Activated CD4-positive, alpha-beta T cell treated with anti-CD3 and anti-CD28 coated beads, Interleukin-2, amount 50 U/mL, for 1 hour (primary cell): ENCODE results near the gene SUFU.
"Not testable (repeated sequence)": the region's sequence is repeated elsewhere in the genome, so short reads cannot be mapped to it uniquely, and the experiment has no call there.

Experiments used
- DNase-seq: peaks from one replicate; pipeline ENCODE4 v3.0.0-alpha.2; 2020

The SUFU gene

GRCh38 chr10:102654969-102655368, 151.2 kb downstream of the SUFU start:
- no peak for DNase-seq

GRCh38 chr10:102656026-102656425, 152.3 kb downstream of the SUFU start:
- DNase-seq = no peak

GRCh38 chr10:102656791-102657371, 153.1 kb downstream of the SUFU start:
- DNase-seq = no peak

- DNase-seq = no peak
These were observed 153.7 kb downstream of the SUFU start for GRCh38 chr10:102657451-102657850.

- no peak for DNase-seq
These were observed 154.4 kb downstream of the SUFU start for GRCh38 chr10:102657984-102658724.

DNA sequence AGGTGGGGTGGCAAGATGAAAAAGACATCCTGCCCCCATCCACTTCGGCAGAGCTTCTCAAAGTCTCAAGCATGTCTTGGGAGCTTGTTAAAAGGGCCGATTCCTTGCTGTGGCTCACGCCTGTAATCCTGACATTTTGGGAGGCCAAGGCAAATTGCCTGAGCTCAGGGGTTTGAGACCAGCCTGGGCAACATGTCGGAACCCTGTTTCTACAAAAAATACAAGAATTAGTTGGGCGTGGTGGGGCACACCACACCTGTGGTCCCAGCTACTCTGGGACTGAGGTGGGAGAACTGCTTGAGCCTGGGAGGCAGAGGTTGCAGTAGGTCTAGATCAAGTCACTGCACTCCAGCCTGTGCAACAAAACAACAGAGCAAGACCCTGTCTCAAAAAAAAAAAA, 155.0 kb downstream of the SUFU start:
- DNase-seq = no peak

DNA sequence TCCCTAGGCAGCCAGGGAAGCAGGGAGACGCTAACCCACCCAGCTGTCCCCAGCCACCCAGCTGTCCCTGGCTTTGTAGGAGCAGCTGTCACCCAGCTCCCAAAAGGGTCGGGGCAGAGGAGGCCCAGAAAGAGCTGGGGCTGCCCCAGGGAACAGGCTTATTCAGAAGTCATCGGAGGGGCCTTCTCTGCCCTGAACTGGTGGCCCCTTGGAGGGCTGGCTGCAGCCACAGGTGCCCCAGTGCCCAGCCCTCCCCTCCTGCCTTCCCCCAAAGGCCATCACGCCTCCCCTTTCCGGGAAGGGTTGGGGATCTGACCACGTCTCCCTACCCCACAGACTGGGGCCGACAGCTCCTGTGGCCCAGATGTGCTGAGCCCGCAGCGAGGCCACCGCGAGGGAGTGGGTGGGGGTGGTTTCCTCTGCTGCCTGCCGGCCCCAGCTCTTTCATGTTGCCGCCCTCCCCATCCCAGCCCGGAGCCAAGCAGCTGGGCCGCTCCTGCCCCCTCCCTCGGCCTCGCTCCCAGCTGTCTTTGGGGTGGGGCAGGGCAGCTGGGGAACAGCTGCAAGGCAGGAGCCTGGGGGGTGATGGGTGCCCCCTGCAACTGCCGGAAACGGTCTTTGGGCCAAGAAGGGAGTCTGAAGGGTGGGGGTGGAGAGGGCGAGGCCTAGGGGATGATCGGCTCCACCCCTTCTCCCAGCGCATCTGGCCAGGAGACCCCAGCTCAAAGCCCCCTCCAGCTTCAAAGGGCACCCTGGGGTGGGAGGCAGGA, 157.3 kb downstream of the SUFU start:
- peak; percentile 53 for DNase-seq

DNA sequence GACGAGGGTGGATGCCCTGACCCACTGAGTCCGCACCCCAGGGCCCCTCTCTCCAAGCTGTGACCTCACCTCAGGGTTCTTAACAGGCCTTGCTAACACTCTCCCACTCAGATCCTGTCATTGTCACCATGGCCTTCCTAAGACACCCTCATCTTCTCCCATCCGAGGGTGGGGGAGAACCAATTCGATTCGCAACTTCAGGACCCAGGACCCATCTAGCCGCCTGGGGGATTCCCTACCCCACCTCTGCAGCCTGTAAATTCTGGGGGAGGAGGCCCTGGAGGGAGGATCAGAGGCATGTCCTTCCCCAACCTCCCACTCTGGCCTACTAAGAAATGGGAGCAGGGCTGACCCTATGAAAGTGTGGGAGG, 157.9 kb downstream of the SUFU start:
- no peak for DNase-seq

DNA sequence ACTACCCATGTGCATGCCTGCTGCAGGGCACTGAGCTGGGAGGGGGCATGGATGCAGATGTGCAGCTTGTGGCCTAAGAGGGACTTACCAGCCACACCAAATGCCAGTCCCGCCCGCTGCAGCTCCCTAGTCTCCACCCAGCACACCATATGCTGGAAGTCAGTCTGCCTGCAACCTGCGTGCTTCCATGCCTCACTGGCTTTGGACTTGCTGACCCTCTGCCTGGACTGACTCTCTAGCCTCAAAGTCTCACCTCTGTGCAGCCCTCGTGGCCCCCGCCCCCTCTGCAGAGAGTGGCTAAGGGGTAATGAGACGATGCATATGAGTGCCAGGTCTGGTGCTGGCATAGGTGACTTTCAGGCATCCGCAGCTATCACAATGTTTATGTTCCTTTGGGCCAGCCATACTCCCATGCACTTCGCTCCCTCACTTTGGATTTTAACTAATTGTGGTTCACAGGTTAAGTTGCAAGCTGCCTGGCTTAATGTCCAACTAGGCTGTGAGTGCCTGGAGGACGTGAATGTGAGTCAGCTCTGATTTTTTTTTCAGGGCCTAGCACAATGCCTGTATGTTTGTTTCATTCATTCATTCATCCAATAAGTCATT, 162.2 kb downstream of the SUFU start:
- no peak for DNase-seq

DNA sequence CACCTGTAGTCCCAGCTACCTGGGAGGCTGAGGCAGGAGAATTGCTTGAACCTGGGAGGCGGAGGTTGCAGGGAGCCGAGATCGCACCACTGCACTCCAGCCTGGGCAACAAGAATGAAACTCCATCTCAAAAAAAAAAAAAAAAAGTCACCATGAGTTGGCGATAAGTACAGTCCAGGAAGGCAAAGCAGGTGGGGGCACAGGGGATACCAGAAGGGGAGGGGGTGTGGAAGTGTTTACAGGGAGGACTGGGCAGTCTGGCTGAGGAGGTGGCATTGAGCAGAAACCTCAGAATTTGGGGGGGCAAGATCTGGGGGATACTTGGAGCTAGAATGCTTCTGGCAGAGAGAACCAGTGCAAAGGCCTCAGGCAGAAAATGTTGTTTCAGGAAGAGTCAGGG, 163.6 kb downstream of the SUFU start:
- DNase-seq = not testable (repeated sequence)

DNA sequence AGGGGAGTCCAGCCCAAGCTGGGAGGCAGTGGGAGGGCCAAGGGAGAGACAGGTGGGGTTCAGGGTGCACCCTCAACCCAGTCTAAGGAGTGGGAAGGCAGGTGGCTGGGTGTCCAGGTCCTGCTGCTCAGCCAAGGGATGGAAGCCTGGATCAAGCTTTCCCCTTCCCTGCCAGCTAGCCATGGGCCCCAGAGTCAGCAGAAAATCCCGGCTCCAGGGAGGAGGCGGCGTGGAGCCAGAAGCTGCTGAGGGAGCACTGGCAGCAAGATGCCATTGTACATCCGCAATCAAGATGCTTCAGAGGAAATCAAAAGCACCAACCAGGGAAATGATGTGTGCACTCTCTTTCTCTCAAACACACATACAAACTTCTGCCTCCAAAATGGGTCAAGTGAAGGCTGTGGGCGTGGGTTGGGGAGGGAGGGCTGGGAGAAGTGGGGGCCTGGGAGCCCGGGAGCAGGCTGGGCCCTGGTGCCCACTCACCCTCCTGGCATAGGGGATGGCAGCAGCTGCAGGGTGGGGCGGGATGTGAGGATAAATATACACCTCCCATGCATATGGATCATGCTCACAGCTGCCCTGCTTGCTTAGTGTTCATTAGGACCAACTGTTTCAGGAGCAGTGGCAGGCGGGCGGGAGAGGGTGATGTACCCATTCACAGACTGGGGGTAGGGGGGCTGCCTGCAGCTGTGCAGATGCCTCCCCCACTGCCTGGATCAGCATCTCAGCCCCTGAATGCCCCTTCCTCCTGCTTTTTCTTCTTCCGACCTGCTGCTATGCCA, 164.7 kb downstream of the SUFU start:
- DNase-seq = no peak

DNA sequence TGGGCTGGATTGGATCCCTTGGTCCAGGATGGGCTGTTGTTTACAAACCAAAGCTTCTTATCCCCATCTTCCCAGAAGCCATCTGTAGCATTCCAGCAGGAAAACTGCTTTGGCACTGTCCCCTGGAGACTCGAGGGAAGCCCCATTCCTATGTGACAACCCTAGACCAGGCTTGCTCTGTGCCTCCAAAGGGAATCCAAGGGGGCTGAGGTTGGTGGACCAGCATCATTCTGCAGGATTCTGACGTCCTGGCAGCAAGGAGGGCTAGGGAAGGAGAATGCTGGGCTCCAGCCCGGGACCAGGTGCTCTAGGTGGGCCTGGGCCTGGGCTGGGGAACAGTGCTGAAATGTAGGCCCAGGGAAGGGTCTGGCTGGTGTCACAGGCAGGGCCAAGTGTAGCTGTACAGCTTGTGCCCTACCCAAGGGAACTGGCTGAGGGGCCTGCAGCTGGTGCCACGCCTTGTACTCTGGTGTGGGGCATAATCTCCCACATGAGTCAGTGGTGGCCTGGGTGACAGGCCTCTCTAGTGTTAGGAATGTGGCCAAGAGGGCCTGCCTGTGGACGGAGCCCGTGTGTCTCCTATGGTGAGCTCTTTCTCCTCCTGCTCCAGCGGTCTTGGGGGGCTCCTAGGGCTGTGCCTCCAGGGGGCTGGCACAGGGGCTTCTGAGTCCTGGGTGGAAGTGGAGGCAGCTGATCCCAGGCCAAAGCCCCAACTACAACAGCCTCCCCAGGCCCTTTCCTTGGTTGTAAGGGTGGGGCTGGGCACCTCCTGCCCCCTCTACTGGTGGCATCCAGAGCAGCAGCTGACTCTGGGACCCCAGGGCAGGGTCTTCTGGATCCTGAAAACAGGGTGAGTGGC, 165.7 kb downstream of the SUFU start:
- no peak for DNase-seq

DNA sequence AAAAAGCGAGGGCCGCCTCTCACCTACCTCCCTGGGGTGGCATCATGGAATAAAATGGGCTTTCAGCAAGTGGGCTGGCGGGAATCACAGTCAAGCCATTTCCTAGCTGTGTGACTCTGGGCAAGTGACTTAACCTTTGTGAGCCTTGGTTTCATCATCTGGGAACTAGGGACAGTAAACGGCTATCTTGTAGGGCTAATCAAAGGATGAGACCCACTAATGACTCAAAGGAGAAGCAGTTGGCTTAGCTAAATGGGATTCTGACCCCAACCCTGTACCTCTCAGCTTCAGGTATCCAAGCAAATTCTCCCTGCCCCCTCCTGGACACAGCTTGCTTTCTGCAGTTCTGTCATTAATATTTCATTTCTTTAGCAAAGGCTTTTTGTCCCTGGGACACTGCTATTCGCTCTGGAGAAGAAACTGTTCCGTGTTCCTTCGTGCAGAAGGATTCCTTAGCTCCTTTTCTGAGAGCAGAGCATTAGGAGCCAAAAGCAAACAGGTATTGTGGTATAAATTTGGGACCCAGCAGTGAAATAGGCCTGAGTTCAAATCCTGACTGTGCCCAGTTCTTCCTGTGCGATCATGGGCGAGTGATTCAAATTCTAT, 166.4 kb downstream of the SUFU start:
- no peak for DNase-seq

DNA sequence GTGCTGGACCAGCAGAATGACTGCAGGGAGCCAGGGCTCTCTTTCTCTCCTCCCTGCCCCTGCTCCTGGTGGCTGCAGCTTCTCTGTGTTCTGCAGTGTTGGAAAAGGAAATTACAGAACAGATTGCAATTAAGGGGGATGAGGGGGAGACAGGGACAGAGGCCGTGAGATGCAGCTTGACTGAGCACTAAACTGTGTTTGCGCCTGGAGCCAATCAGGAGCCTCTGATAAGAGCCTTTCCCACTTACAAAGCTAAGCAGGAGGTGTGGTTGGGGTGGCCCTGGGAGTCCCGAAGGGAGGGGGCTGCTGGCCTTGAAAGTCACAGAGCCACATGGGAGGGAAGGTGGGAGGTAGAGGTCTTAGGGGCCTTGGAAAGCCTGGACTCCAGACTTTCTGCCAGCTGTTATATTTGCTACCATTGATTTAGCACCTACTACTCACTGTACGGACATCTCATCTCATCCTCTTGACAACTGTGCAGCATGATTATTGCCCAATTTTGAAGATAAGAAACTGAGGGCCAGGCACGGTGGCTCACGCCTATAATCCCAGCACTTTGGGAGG, 167.2 kb downstream of the SUFU start:
- no peak for DNase-seq

GRCh38 chr10:102673236-102673818, 169.6 kb downstream of the SUFU start:
- no peak for DNase-seq

DNA sequence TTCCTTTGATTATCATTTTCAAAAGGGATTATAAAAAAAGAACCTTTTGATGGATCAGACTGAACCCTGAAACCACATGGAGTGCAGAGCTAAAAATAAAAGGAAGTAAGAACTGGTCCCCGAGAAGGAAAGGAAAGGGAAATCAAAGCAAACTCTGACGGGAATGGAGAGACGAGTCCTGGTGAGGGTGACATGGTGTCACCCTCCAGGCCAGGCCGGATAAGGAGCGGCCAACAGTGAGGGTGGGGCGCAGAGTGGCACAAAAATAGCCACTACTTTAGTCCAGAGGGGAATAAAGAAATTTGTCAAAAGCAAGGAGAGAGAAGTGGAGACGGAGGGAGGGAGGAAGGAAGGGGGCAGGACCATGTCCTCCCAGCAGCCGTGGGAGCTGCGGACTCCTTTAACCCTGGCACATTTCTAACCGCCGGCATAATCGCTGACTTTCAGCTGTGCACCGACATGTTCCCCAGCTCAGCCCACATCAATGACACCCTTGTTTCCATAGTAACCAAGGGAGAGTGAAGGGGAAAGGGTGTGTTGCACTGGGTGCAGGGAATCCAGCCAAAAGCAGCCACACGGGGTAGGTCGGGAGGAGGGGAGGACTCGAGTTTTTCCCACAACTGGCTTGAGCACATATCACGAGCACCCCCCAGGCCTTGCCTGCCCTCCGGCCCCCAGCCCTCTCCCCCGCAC, 170.2 kb downstream of the SUFU start:
- peak; percentile 70 for DNase-seq

GRCh38 chr10:102674566-102674965, 170.8 kb downstream of the SUFU start:
- no peak for DNase-seq

GRCh38 chr10:102675011-102675665, 171.4 kb downstream of the SUFU start:
- DNase-seq = no peak
